GM21447 (cell line): ENCODE results near the gene SLC44A2.

Experiments
- ATAC-seq: cut with Tn5 transposase; IDR thresholded peaks from one replicate; pipeline ENCODE4 v1.9.1; 2021; ENCODE audit not compliant: unreplicated experiment

SLC44A2 gene

DNA sequence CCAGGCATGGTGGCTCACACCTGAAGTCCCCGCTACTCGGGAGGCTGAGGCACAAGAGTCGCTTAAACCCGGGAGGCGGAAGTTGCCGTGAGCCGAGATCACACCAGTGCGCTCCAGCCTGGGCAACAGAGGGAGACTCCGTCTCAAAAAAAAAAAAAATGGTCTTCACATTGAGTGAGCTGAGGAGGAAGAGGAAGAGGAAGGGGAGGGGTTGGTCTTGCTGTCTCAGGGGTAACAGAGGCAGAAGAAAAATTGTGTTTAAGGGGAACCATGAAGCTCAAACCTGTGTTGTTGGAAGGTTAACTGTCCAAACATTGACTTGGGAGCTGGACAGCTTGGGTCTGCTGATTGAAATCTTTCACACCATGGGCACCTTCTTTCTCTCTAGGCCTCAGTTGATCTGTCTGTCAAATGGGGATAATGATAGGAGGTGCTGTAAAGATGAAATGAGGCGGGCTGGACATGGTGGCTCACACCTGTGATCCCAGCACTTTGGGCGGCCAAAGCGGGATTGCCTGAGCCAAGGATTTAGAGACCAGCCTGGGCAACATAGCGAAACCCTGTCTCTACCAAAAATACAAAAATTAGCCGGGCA, 9.8 kb upstream of the SLC44A2 start:
- no peak for ATAC-seq

DNA sequence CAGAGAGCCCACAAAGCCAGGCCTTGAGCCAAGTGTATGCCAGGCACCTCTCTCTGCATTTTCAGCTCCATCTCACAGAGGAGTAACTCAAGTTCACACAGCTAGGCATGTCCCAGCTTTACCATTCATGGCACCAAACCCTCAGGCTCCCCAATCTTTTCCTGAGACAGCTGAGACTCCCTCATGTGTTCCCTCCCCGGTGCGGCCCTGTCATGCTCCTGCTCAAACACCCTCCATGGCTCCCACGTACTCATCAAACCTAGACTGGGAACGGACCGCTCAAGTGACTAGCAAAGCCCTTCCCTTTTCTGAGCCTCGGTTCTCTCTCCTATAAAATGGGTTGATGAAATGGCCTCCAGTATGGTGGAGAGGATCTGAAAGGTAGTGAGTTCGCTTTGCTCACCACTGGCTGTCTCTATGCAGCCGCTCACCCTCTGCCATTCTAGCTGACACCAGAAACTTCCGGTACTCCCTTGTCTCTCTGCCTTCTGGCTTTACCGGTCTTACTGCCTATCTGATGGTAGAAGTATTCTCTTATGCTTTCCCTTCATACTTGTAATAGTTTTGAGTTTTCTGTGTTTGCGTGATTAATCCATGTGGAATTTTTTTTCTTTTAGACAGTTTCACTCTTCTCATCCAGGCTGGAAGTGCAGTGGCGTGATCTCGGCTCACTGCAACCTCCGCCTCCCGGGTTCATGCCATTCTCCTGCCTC, 7.8 kb upstream of the SLC44A2 start:
- no peak for ATAC-seq

DNA sequence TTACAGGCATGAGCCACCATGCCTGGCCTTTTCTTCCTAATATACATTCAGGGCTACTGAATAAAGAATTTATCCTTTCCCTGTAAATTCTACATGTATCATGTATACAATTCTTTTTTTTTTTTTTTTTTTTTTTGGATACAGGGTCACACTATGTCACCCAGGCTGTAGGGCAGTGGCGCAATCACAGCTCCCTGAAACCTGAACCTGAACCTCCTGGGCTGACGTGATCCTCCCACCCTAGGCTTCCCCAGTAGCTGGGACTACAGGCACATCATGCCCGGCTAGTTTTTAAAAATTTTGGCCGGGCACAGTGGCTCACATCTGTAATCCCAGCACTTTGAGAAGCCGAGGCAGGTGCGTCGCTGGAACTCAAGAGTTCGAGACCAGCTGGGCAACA, 6.5 kb upstream of the SLC44A2 start:
- ATAC-seq: no peak

DNA sequence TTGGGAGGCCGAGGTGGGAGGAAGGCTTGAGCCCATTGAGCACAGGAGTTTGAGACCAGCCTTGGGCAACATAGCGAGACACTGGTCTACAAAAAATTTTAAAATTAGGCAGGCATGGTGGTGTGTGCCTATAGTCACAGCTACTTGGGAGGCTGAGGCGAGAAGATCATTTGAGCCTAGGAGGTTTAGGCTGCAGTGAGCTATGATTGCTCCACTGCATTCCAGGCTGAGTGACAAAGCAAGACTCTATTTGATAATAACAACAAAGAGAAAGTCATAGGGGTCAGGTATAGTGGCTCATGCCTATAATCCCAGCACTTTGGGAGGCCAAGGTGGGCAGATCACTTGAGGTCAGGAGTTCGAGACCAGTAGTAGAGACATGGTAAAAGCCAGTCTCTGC, 4.6 kb upstream of the SLC44A2 start:
- ATAC-seq: no peak

DNA sequence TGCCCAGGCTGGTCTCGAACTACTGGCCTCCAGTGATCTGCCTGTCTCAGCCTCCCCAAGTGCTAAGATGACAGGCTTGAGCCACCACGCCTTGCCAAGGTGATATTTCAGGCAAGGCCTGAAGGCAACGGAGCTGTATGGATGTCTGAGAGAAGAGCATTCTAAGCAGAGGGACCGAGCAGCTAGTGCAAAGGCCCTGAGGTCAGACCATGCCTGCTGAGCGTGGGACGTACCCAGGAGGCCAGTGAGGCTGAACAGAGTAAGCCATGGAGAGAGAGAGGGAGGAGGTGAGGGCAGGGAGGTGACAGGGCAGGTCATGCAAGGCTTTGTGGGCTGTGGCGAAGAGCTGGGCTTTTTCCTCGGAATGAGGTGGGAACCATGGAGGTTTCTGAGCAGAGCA, 3.4 kb upstream of the SLC44A2 start:
- no peak for ATAC-seq

DNA sequence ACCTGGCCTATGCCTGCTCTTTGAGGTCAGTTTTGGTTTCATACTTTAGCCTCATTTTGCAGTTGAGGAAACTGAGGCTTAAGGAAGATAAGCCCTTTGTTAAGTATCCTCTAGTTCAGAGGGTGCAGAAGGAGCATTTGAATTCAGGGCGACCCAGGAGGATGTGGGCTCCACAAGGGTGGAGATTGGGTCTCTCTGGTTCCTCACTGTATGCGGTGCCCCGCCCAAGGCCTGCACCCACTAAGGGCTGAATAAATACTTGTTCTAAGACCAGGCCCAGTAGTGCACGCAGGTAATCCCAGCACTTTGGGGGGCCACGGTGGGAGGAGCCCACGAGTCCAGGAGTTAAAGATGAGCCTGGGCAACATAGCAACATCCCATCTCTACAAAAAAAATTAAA, 768 bp upstream of the SLC44A2 start:
- no peak for ATAC-seq

DNA sequence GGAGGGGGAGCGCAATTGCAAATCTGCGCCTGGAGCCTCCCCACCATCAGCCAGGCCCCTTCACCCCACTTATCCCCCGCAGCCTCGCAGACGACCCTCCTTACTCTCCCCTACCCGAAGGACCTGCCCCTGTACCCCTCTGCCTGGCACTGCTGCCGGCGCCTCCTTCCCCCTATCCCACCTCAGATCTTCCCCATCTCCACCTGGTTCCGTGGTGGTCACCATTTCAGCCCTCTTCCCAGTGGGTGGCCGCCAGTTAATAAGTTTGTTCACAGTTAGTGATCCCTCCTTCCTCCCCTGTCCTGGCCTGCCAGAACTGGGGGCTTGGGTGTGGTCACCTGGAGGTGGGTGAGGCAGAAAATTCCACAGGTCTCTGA, 397 bp downstream of the SLC44A2 start:
- no peak for ATAC-seq

DNA sequence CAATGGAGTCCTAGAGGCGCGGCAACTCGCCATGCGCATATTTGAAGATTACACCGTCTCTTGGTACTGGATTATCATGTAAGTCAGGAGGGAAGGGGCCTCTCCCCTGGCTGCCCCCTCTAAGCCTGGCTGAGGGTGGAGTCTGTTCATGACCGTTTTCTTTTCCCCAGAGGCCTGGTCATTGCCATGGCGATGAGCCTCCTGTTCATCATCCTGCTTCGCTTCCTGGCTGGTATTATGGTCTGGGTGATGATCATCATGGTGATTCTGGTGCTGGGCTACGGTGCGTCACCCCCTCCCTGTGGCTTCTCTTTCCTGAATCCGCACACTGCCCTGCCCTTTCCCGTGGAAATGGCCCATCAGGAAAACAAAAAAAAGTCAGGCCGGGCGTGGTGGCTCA, 6.5 kb downstream of the SLC44A2 start:
- ATAC-seq: no peak

DNA sequence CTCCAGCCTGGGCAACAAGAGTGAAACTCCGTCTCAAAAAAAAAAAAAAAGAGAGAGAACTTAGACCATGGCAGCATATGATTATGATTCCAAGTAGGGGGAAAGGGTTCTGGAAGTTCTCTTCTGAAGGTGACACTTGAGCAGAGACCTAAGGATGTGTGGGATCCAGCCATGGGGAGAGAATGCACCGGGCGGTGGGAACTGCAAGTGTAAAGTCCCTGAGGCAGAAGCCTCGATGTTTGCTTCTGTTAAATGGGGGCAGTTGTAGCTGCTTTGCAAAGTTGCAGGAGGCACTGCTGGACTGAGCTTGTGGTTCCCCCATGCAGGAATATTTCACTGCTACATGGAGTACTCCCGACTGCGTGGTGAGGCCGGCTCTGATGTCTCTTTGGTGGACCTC, 9.1 kb downstream of the SLC44A2 start:
- no peak for ATAC-seq

DNA sequence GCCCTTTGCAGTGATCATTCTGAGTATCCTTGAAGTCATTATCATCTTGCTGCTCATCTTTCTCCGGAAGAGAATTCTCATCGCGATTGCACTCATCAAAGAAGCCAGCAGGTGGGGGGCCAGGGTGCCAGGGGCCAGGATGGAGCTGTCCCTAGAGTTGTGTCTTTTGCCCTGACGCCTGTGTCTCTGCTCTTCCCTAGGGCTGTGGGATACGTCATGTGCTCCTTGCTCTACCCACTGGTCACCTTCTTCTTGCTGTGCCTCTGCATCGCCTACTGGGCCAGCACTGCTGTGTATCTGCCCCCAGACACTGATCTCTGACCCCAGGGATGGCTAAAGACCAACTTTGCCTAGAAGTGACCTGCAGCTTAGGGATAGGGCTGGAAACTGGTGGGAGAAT, 9.6 kb downstream of the SLC44A2 start:
- ATAC-seq: no peak

DNA sequence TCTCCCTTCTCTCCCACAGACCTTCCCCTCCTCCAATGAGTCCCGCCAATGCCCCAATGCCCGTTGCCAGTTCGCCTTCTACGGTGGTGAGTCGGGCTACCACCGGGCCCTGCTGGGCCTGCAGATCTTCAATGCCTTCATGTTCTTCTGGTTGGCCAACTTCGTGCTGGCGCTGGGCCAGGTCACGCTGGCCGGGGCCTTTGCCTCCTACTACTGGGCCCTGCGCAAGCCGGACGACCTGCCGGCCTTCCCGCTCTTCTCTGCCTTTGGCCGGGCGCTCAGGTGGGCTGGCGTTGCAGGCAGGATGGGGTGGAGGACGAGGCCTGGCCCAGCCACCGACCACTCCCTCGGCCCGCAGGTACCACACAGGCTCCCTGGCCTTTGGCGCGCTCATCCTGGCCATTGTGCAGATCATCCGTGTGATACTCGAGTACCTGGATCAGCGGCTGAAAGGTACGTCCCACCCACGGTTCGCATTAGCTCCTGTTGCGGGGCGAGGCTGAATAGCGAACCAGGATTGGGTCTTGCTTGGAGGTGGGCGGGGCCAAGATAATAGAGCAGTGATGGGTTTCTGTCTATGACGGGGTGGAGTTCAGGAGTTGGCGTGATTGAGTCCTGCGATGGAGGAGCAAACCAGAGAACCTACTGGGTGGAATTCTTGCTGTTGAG, 11.1 kb downstream of the SLC44A2 start:
- ATAC-seq: no peak

DNA sequence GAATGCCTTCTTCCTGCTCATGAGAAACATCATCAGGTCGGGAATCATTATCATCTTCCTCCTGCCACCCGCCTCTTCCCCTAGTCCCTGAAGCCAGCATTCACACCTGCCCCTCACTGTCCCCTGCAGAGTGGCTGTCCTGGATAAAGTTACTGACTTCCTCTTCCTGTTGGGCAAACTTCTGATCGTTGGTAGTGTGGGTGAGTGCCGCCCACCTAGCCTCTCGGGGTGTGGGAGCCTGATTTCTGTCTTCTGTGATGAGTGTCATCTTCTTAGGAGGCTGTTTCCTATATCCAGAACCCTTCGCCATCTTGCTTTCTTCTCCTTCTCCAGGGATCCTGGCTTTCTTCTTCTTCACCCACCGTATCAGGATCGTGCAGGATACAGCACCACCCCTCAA, 12.5 kb downstream of the SLC44A2 start:
- ATAC-seq: no peak

DNA sequence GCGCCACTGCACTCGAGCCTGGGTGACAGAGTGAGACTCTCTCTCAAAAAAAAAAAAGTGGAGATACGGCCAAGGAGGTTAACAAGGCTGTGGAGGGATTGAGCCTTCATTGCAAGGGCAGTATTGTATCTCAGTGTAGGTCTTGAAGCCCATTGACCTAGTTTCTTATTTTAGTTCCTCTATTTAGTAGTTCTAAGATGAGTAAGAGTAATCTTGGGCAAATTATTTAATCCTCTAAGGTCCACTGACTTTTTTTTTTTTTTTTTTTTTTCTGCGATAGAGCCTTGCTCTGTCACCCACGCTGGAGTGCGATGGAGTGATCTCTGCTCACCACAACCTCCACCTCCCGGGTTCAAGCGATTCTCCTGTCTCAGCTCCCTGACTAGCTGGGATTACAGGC, 14.5 kb downstream of the SLC44A2 start:
- no peak for ATAC-seq

DNA sequence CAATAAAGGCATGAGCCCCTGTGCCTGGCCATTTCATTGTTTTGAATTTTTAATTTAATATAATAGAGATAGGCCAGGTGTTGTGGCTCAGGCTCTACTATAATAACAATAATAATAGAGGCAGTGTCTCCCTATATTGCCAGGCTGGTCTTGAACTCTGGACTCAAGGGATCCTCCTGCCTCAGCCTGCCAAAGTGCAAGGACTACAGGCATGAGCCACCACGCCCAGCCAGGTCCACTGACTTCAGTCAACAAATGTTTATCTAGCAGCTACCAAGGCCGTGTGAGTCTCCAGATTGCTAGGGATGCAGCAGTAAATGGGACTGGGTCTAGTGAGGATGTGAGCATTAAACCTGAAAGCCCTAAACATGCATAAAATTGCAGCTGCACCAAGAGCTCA, 15.0 kb downstream of the SLC44A2 start:
- no peak for ATAC-seq

DNA sequence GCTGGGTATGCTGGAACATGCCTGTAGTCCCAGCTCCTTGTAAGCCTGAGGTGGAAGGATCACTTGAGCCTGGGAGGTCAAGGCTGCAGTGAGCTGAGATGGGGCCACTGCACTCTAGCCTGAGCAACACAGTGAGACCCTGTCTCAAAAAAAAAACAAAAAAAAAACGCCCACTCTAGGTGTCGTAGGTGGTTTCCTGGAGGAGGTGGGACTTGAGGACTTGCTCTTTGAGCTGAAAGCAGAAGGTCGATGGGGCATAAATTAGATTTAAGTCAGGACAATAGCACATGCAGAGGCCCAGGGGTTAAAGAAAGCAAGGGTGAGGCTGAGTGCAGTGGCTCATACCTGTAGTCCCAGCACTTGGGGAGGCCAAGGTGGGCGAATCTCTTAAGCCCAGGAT, 15.9 kb downstream of the SLC44A2 start:
- no peak for ATAC-seq

DNA sequence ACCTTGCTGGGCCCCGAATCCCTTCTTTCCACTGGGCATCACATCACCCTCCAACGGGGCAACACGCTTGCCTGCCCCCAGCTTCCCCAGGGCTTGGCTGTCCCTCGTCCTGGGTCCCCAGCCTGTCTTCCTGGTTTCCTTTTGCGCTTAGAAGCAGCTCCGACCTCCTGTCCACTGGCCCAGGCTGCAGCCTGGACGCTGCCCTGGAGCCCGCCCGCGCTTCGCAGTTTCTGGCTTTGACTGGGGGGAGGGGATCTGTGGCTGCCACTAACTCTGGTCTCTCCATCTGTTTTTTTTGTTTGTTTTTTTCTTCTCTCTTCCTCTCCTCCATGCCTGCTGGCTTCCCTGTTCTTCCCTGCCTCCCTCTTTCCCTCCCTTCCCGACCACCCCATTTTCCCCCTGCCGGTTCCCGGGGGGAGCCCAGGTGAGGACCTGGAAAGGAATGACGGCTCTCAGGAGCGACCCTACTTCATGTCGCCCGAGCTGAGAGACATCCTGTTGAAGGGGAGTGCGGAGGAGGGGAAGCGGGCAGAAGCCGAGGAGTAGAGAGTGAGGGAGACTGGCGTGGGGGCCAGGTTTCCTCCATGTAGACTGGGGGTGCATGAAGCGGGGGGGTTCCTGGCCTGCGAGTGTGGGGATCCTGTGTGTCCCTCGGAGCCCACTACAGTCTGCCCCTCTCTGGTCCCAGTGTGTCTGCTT, 17.3 kb downstream of the SLC44A2 start:
- no peak for ATAC-seq

DNA sequence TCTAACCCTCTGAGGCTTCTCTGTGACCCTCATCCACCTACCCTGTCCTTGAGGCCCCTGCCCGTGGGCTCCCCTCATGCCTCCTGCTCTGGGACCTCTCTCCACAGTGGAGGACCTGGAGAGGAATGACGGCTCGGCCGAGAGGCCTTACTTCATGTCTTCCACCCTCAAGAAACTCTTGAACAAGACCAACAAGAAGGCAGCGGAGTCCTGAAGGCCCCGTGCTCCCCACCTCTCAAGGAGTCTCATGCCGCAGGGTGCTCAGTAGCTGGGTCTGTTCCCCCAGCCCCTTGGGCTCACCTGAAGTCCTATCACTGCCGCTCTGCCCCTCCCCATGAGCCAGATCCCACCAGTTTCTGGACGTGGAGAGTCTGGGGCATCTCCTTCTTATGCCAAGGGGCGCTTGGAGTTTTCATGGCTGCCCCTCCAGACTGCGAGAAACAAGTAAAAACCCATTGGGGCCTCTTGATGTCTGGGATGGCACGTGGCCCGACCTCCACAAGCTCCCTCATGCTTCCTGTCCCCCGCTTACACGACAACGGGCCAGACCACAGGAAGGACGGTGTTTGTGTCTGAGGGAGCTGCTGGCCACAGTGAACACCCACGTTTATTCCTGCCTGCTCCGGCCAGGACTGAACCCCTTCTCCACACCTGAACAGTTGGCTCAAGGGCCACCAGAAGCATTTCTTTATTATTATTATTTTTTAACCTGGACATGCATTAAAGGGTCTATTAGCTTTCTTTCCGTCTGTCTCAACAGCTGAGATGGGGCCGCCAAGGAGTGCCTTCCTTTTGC, 18.0 kb downstream of the SLC44A2 start:
- ATAC-seq: no peak

DNA sequence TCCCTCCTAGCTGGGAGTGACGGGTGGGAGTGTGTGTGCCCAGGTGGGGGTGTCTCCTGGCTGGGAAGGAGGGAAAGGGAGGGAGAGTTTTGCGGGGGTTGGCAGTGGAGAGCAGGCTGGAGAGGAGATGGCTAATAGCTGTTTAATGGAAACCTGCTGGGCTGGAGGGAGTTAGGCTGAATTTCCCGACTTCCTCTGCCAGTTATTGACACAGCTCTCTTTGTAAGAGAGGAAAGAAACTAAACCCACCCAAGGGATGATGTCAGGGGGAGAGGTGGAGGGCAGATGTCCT, 18.6 kb downstream of the SLC44A2 start:
- ATAC-seq: no peak

DNA sequence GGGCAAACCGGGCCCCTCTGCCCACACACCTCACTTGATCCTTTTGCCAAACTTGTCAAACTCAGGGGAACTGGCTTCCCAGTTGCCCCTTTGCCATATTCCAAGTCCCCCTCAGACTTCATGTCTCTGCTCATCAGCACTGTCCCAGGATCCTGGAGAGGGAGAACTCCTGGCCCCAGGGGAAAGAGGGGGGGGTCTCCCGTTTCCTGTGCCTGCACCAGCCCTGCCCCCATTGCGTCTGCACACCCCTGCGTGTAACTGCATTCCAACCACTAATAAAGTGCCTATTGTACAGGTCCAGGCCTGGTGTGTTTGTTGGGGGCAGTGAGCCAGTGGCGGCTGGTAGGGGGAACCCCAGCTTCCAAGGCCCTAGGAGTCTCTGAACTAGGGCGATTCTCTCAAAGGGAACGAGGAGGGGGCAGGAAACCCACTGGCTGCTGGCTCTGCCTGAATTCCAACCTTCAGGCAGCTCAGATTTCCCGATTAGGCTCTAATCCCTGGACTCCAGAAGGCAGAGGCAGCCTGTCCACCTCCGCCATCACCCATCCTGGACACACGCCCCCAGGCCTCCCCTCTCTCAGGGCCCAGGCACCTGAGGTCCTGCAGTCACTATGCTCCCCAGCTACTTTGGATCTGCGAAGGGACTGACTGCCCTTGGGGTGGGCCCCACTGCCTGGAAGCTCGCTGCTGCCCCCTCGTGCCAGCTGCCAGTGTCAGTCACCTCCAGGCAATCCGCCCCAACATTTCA, 19.1 kb downstream of the SLC44A2 start:
- no peak for ATAC-seq

DNA sequence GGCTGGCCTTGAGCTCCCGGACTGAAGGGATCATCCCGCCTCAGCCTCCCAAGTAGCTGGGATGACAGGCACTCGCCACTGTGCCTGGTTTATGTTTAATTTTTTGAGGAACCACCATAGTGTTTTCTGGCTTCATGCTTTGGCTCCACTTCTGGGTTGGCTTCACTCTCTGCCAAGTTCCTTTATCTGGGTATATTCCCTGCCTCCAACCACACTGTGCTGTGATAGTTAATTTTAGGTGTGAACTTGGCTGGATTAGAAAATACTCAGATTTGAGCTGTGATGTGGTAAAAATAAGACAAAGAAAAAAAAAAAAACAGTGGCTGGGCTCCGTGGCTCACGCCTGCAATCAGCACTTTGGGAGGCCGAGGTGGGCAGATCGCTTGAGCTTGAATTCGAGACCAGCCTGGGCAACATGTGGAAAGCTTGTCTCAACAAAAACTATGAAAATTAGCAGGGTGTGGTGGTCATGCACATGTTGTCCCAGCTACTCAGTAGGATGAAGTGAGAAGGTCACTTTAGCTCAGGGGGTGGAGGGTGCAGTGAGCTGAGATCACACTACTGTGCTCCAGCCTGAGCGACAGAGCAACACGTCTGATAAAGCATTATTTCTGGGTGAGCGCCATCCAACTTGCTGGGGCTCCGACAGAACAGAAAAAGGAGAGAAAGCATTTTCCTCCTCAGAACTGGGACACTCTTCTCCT, 21.3 kb downstream of the SLC44A2 start:
- ATAC-seq: no peak
